C4-2B (cell line): ENCODE results near the gene SCN8A.

Experiments used
- CTCF ChIP-seq: fragments of 450-650 bp; conservative IDR thresholded peaks from 2 replicates; pipeline ENCODE4 v1.5.1; 2017; ENCODE audit warnings: mild to moderate bottlenecking
- ZFX ChIP-seq: fragments of 450-650 bp; IDR thresholded peaks from 2 replicates; pipeline ENCODE4 v1.6.1; 2017

- TF ChIP-seq CTCF (no peak), ZFX (no peak)
These were observed 180.0 kb downstream of the SCN8A start for GRCh38 chr12:51771008-51771407.
